Choroid plexus epithelial cell (primary cell): ENCODE data around the gene FOXN3.

Experiments used
- DNase-seq: peaks from one replicate; pipeline ENCODE4 v3.0.0-alpha.2; 2010; ENCODE audit warnings: low read depth
- H3K4me3 ChIP-seq: 2 replicates; pipeline ENCODE4 v1.5.1; 2011; ENCODE audit warnings: low read depth, mild to moderate bottlenecking, control low read depth, low read length, moderate library complexity
- CTCF ChIP-seq: conservative IDR thresholded peaks from 2 replicates; pipeline ENCODE4 v1.5.1; 2011; ENCODE audit warnings: low read depth, mild to moderate bottlenecking, control low read depth, inconsistent platforms, low read length, moderate library complexity

FOXN3 gene

GRCh38 chr14:89347885-89348284 is 69.1 kb downstream of the FOXN3 start:
- H3K4me3 ChIP-seq, result no peak overlapping the region
- DNase-seq, result no peak
- TF ChIP-seq CTCF, result no peak

- DNase-seq, result no peak
- H3K4me3 ChIP-seq, result no peak overlapping the region
- TF ChIP-seq CTCF, result no peak
Measured at GRCh38 chr14:89344920-89345254, 72.1 kb downstream of the FOXN3 start.

GRCh38 chr14:89343356-89343755 is 73.7 kb downstream of the FOXN3 start:
- no peak for TF ChIP-seq CTCF
- DNase-seq, result no peak
- H3K4me3 ChIP-seq, result no peak overlapping the region

- DNase-seq, result no peak
- H3K4me3 ChIP-seq, result no peak overlapping the region
- no peak for TF ChIP-seq CTCF
Measured at GRCh38 chr14:89342049-89342448, 75.0 kb downstream of the FOXN3 start.

GRCh38 chr14:89340200-89341181 is 76.5 kb downstream of the FOXN3 start:
- DNase-seq, result peak; percentile 73
- no peak for TF ChIP-seq CTCF
- no peak overlapping the region for H3K4me3 ChIP-seq

- TF ChIP-seq CTCF, result no peak
- DNase-seq, result no peak
- H3K4me3 ChIP-seq, result peak overlapping the region; percentile 8
Measured at GRCh38 chr14:89339579-89339978, 77.5 kb downstream of the FOXN3 start.

- DNase-seq, result no peak
- TF ChIP-seq CTCF, result no peak
- no peak overlapping the region for H3K4me3 ChIP-seq
Measured at GRCh38 chr14:89339158-89339557, 77.9 kb downstream of the FOXN3 start.
